ENCODE data around the gene LAMA5. TPM values are rescaled to one million over a fixed set of nuclear protein-coding genes. Genes with fewer than 3 reads are reported as not detected.
A peak's percentile ranks its signal among the peaks of the same experiment; 100 is the strongest.

LAMA5 gene
- polyA plus RNA-seq, 1 of the 3 experiments (the other 2 are of a cell fraction), result 27.2 TPM

DNA sequence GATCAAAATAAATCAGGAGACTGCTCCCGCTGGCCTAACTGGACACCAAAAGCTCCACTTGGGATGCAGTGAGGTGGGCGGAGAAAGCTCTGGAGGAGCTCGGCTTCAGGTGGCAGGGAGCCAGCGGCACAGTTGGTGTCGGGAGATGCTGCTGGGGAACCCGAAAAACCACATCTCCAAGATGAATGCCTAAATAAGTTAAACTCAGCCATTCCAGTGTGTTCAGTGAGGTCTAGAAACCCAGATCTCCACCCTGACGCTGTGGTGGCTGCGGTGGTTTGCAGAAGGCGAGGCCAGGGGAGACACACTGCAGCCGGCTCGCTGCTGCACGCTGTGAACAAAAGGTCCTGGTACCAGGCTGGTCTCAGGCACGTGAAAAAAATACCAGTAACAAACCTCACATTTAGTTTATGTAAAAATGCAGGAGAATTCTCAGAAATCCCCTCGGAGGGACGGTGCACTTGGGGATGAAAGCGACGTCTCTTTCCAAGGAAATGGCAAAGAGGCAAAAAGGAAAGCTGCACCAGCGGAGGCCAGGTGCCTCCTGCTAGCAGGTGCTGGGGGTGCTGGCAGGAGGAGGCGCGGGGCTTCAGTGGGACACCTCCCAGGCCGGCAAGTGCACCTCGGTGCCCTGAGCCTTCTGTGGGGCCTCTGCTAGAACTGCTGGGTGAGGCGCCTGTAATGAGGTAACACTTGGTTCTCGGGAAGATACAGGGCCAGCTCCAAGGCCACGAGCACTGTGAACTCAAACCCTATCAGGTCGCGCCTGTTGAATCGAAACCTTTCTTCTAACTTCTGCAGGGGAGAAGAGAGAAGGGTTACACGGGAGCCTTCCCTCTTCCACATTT, 23.4 kb upstream of the LAMA5 start:
- no peak overlapping the region for H3K4me2 ChIP-seq
- 0 out of 2 replicates have a peak, but pooled peaks have one; percentile 1 for TF ChIP-seq PBX3 (IDR thresholded peaks at IDR 0.05)
- no peak for TF ChIP-seq SIN3A (IDR thresholded peaks at IDR 0.05; ENCODE audit: borderline replicate concordance, low read depth, low read length)
- POLR2A ChIA-PET, result interaction anchor here (2.0 to 3.0 kb wide), 2 partner anchors 9 to 20 kb away, joined by 5 to 12 read pairs; no protein-coding TSS in a partner anchor
- H3K4me1 ChIP-seq (ENCODE audit: control insufficient read depth in 1 of 2, insufficient read depth in 2 of 2, low read depth in 1 of 2, low read length in 1 of 2), result peaks cover 0 to 19% of the 10 kb centered on the region in 2 experiments; a peak in 2 of 4 replicates
- no peak overlapping the region for H2AFZ ChIP-seq (ENCODE audit: low read depth)
- H3K4me3 ChIP-seq (ENCODE audit: low read depth in 2 of 2, low read length in 1 of 2), result no peak overlapping the region
- CTCF ChIA-PET, result interaction anchor here (0.6 to 1.9 kb wide), 9 partner anchors 8 to 88 kb away, joined by 3 to 10 read pairs (median 4); partner anchors contain the start of gene ADRM1
- H3K79me2 ChIP-seq (ENCODE audit: insufficient read depth), result peaks cover 40% of the 10 kb centered on the region
- peaks cover 17% of the 10 kb centered on the region for H3F3A ChIP-seq (replicated peaks; ENCODE audit: insufficient read depth)
- H3K27me3 ChIP-seq (ENCODE audit: insufficient read depth), result no peaks in the 10 kb centered on the region
- no peaks in the 10 kb centered on the region for H3K9me3 ChIP-seq
- H3K9me2 ChIP-seq, result no peaks in the 10 kb centered on the region
- no peak overlapping the region; a peak in 1 of 4 replicates for H3K27ac ChIP-seq (ENCODE audit: low read depth in 2 of 2, low read length in 1 of 2)
- peaks cover 22% of the 10 kb centered on the region for H4K20me1 ChIP-seq (ENCODE audit: insufficient read depth)
- peaks cover 15 to 38% of the 10 kb centered on the region in 2 experiments for H3K36me3 ChIP-seq (replicated peaks in 1 of 2; ENCODE audit: control insufficient read depth in 1 of 2, insufficient read depth in 2 of 2, low read length in 1 of 2)
- no peak for DNase-seq
- H3K9ac ChIP-seq, result no peak overlapping the region
- 89% methylated on average over 27 of the region's 29 CpGs for WGBS (ENCODE audit: low lambda C conversion rate)

DNA sequence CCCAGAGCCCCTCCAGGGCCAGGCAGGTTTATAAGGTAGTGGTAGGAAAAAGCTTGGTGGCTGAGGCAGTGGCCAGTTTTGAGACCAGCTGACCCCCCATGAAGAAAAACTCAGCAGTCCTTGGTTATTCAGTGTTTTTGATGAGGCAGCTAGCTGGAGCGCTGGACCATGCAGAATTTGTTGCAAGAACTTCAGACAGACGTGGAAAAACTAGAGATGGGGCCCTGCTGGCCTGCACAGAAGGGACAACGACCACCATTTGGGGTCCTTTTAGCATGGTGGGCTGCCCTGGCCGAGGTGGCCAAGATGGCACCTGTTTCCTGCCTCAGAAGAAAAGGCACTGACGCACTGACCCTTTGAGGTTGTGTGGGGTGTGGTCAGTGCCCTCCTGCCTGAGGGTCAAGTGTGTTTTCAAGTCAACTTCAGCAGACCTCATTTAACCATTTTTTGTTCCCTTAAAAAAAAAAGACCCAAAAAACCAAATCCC, 22.5 kb upstream of the LAMA5 start:
- Histone ChIP-seq H2AFZ (ENCODE audit: low read depth) (no peak overlapping the region), H3K4me3 (ENCODE audit: low read depth in 2 of 2, low read length in 1 of 2) (no peak overlapping the region), H3K9me2 (no peaks in the 10 kb centered on the region), H3K27ac (ENCODE audit: low read depth in 2 of 2, low read length in 1 of 2) (no peak overlapping the region), H4K20me1 (ENCODE audit: insufficient read depth) (peaks cover 22% of the 10 kb centered on the region), H3K27me3 (ENCODE audit: insufficient read depth) (no peaks in the 10 kb centered on the region), H3K4me1 (ENCODE audit: control insufficient read depth in 1 of 2, insufficient read depth in 2 of 2, low read depth in 1 of 2, low read length in 1 of 2) (peaks cover 0 to 19% of the 10 kb centered on the region in 2 experiments; a peak in 2 of 4 replicates), H3K36me3 (replicated peaks in 1 of 2; ENCODE audit: control insufficient read depth in 1 of 2, insufficient read depth in 2 of 2, low read length in 1 of 2) (peaks cover 15 to 38% of the 10 kb centered on the region in 2 experiments), H3F3A (replicated peaks; ENCODE audit: insufficient read depth) (peaks cover 17% of the 10 kb centered on the region), H3K4me2 (no peak overlapping the region), H3K9me3 (no peaks in the 10 kb centered on the region), H3K79me2 (ENCODE audit: insufficient read depth) (peaks cover 49% of the 10 kb centered on the region), H3K9ac (no peak overlapping the region)
- ChIA-PET POLR2A (interaction anchor here (3.0 kb wide), 1 partner anchor 10 kb away, joined by 12 read pairs; no protein-coding TSS in a partner anchor), CTCF (interaction anchor here (0.6 to 1.8 kb wide), 4 partner anchors 13 to 54 kb away, joined by 3 to 10 read pairs (median 4); no protein-coding TSS in a partner anchor)
- DNase-seq, result no peak
- no peak for TF ChIP-seq MAX (IDR thresholded peaks at IDR 0.05; ENCODE audit: low read depth)
- no peak for TF ChIP-seq USF2 (IDR thresholded peaks at IDR 0.05; ENCODE audit: borderline replicate concordance, low read depth, low read length)
- TF ChIP-seq RFX5 (IDR thresholded peaks at IDR 0.05; ENCODE audit: low read length), result no peak
- TF ChIP-seq ELF1 (IDR thresholded peaks at IDR 0.05), result no peak
- TF ChIP-seq CHD2 (IDR thresholded peaks at IDR 0.05; ENCODE audit: low read length, partially characterized antibody), result no peak
- no peak for TF ChIP-seq PBX3 (IDR thresholded peaks at IDR 0.05)
- TF ChIP-seq GABPA (IDR thresholded peaks at IDR 0.05; ENCODE audit: low read depth), result no peak
- TF ChIP-seq JUND (IDR thresholded peaks at IDR 0.05), result no peak
- 79% methylated on average over 5 of the region's 5 CpGs for WGBS (ENCODE audit: low lambda C conversion rate)
